GM12878 (cell line): ENCODE data around the gene MT1E. TPM values are rescaled to one million over a fixed set of nuclear protein-coding genes. Genes with fewer than 3 reads are reported as not detected.

Experiments used
- ATAC-seq: fragments of 200-7000 bp; cut with Tn5 transposase; 3 replicates; pipeline ENCODE4 v1.9.1; 2020; ENCODE audit warnings: mild to moderate bottlenecking, moderate library complexity
- BruUV-seq: library from RNA; stranded (reverse); fragments of 400-500 nt; replicated peaks from 2 replicates; lab custom pipeline; 2021; lab: Mats Ljungman, UMichigan
- CTCF ChIA-PET: fragments of 300-600 bp; sonication (Branson Sonifier 250); formaldehyde crosslinking; extraction: SDS; loops from one replicate; lab custom pipeline; 2021; ENCODE audit warnings: inconsistent platforms; lab: Yijun Ruan, JAX
- POLR2A ChIA-PET: fragments of 350-600 bp; formaldehyde crosslinking; extraction: SDS; loops from one replicate; lab custom pipeline; 2021; ENCODE audit warnings: inconsistent platforms; lab: Charles Lee
- RAD21 ChIA-PET: fragments of 300-600 bp; sonication (Branson Sonifier 250); formaldehyde crosslinking; loops from one replicate; lab custom pipeline; 2023; ENCODE audit warnings: antibody characterized with exemption; ENCODE audit not compliant: unreplicated experiment; lab: Charles Lee
- SMC1A ChIA-PET: fragments of 300-600 bp; sonication (Branson Sonifier 250); formaldehyde crosslinking; loops from one replicate; lab custom pipeline; 2023; ENCODE audit not compliant: unreplicated experiment, uncharacterized antibody; lab: Charles Lee
- DNase-seq: peaks from one replicate; pipeline ENCODE4 v3.0.0-alpha.2; 2011; ENCODE audit warnings: low read depth, low spot score
- FAIRE-seq: peaks from 3 replicates; lab custom pipeline; 2011; peaks lifted over from hg19 to GRCh38; lab: Jason Lieb, UNC
- H2AFZ ChIP-seq: 2 replicates; pipeline ENCODE4 v1.6.0; 2011; ENCODE audit warnings: low read depth, low read length, control low read depth; ENCODE audit not compliant: control insufficient read depth
- H3K27ac ChIP-seq: 2 replicates; pipeline ENCODE4 v1.5.1; 2011; ENCODE audit warnings: control low read depth; ENCODE audit not compliant: control insufficient read depth, insufficient read depth
- H3K27me3 ChIP-seq, 2 experiments: replicated peaks in 1 of 2; 2 replicates each; pipeline versions ENCODE4 v1.6.0 to v1.6.1; 2011; ENCODE audit warnings: low read length in 1 of 2; ENCODE audit not compliant: control insufficient read depth in 2 of 2, insufficient read depth in 2 of 2
- H3K36me3 ChIP-seq, 2 experiments: 2 replicates each; pipeline ENCODE4 v1.5.1; 2011; ENCODE audit warnings: low read length in 1 of 2; ENCODE audit not compliant: control insufficient read depth in 2 of 2, insufficient read depth in 2 of 2
- H3K4me1 ChIP-seq: 2 replicates; pipeline ENCODE4 v1.6.1; 2011; ENCODE audit warnings: mild to moderate bottlenecking, low read length, moderate library complexity, mixed read lengths; ENCODE audit not compliant: control insufficient read depth, insufficient read depth
- H3K4me2 ChIP-seq: 2 replicates; pipeline ENCODE4 v1.6.0; 2011; ENCODE audit warnings: control low read depth; ENCODE audit not compliant: control insufficient read depth, insufficient read depth
- H3K4me3 ChIP-seq: fragments of 200-600 bp; sonication (generic); 2 replicates; pipeline ENCODE4 v1.5.1; 2016
- H3K79me2 ChIP-seq: 2 replicates; pipeline ENCODE4 v1.6.0; 2011; ENCODE audit warnings: low read length; ENCODE audit not compliant: control insufficient read depth, insufficient read depth
- H3K9ac ChIP-seq: 2 replicates; pipeline ENCODE4 v1.8.0; 2011; ENCODE audit warnings: low read length, control low read depth, mixed read lengths; ENCODE audit not compliant: control insufficient read depth, insufficient read depth
- H3K9me3 ChIP-seq: replicated peaks from 3 replicates; pipeline ENCODE4 v1.5.1; 2011; ENCODE audit warnings: mild to moderate bottlenecking, low read length; ENCODE audit not compliant: control insufficient read depth, insufficient read depth
- H4K20me1 ChIP-seq: 2 replicates; pipeline ENCODE4 v1.6.0; 2011; ENCODE audit not compliant: control insufficient read depth, insufficient read depth
- DPF2 ChIP-seq: fragments of 450-650 bp; IDR thresholded peaks from 2 replicates; pipeline ENCODE4 v1.6.1; 2017; ENCODE audit warnings: mild to moderate bottlenecking
- MTA2 ChIP-seq: fragments of 450-650 bp; IDR thresholded peaks from 2 replicates; pipeline ENCODE4 v1.6.1; 2016; ENCODE audit warnings: low read depth, mild to moderate bottlenecking, moderate library complexity
- NR2C1 ChIP-seq: fragments of 450-650 bp; IDR thresholded peaks from 2 replicates; pipeline ENCODE4 v1.6.1; 2017; ENCODE audit warnings: antibody characterized with exemption, mild to moderate bottlenecking, moderate library complexity
- TCF3 ChIP-seq: IDR thresholded peaks from 2 replicates; pipeline ENCODE4 v1.6.1; 2012; ENCODE audit warnings: low read depth, mild to moderate bottlenecking, low read length, borderline replicate concordance; ENCODE audit not compliant: insufficient read depth
- ZNF384 ChIP-seq: IDR thresholded peaks from 2 replicates; pipeline ENCODE4 v1.6.1; 2012; ENCODE audit warnings: low read depth, mild to moderate bottlenecking, low read length, improper control_type of control experiment, borderline replicate concordance
- WGBS: methylation state at CpG from one replicate; pipeline ENCODE4 v1.1.6; 2016; ENCODE audit warnings: low lambda C conversion rate; ENCODE audit not compliant: insufficient replicate concordance, insufficient coverage; ENCODE audit errors: missing lambda C conversion rate; 5-methylcytosine and 5-hydroxymethylcytosine counted together
- in situ Hi-C: fragments of 300-500 bp; cut with MboI; formaldehyde crosslinking; loops from 9 replicates; pipeline ENCODE4 v1.14.3; 2018; ENCODE audit warnings: mixed read lengths
- intact Hi-C: fragments of 100-400 bp; cut with micrococcal nuclease; formaldehyde crosslinking; loops from one replicate; pipeline ENCODE4 v1.14.2; 2022; ENCODE audit not compliant: unreplicated experiment
- polyA plus RNA-seq, 11 experiments: library from polyadenylated mRNA; depleted of rRNA in 4 of 11; unstranded in 6 of 11; stranded (reverse) in 5 of 11; fragments of >200 nt; fragmentation: Nextera tagmentation in 4 of 11; fragmentation: Illumina TruSeq in 1 of 11; extraction: Ambion mirVana in 4 of 11; extraction: Trizol in 1 of 11; gene quantifications; 1 replicate in 1 of 11; 2 replicates in 10 of 11; pipeline versions ENCODE4 v1.2.1 to v1.2.3, GENCODE V29; 2011 to 2016; ENCODE audit warnings: inconsistent platforms in 2 of 11, missing spikeins in 2 of 11, low read depth in 1 of 11
- total RNA-seq, 4 experiments: library from RNA; depleted of rRNA in 3 of 4; stranded (reverse); fragments of >200 nt in 3 of 4; fragmentation: Illumina TruSeq in 1 of 4; extraction: Trizol in 1 of 4; gene quantifications; 2 replicates each; pipeline versions ENCODE4 v1.2.1 to v1.2.3, GENCODE V29; 2013 to 2021
- TF ChIP-seq, protein P1 (sequence below): fragments of 450-650 bp; IDR thresholded peaks from 2 replicates; pipeline ENCODE4 v1.6.1; 2016; ENCODE audit warnings: mild to moderate bottlenecking

MT1E gene
- total and polyA plus RNA-seq, 10 of the 15 experiments (the other 5 are each of a cell fraction or from before 2014, with no cell fraction given) = 5.8 to 22.3 (median 16.5) TPM

DNA sequence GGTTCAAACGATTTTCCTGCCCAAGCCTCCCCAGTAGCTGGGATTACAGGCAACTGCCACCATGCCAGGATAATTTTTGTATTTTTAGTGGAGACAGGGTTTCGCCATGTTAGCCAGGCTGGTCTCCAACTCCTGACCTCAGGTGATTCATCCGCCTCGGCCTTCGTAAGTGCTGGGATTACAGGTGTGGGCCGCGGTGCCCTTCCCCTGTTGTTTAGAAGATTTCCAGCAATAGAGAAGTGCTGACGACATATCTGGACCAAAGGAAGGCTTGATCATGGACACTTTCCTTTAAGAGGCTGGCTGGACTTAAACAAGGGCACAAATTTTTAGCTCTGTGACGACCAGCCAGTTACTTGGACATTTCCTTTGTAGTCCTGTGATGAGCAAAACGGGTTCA lies 5.6 kb downstream of the MT1E start:
- H3K36me3 ChIP-seq = no peaks in the 10 kb centered on the region
- DNase-seq (no peak), FAIRE-seq (no peak), ATAC-seq (no peak)
- RAD21 ChIA-PET = interaction anchor here (1.2 to 2.9 kb wide), 3 partner anchors 21 to 70 kb away, joined by 3 to 23 read pairs (median 11); partner anchors contain the start of gene MT2A
- no peak overlapping the region for H3K4me2 ChIP-seq
- SMC1A ChIA-PET = interaction anchor here (1.0 to 2.4 kb wide), 4 partner anchors 20 to 71 kb away, joined by 3 to 27 read pairs (median 5); no protein-coding TSS in a partner anchor
- H4K20me1 ChIP-seq = no peaks in the 10 kb centered on the region
- no peaks in the 10 kb centered on the region for H3K9me3 ChIP-seq
- 69% methylated on average over 10 of the region's 10 CpGs for WGBS
- no peak overlapping the region for H3K27ac ChIP-seq
- peaks cover 11 to 18% of the 10 kb centered on the region in 2 experiments for H3K27me3 ChIP-seq
- POLR2A ChIA-PET = interaction anchor here (1.2 to 1.9 kb wide), 2 partner anchors 23 to 98 kb away, joined by 3 to 6 read pairs; partner anchors contain the start of gene MT2A
- peaks cover 15% of the 10 kb centered on the region for H3K4me1 ChIP-seq
- intact Hi-C loops (no loop called here), in situ Hi-C loops (no loop called here)
- no TSS peak for BruUV-seq
- TF ChIP-seq MTA2 (no peak), TCF3 (no peak), ZNF384 (no peak), DPF2 (no peak), NR2C1 (no peak)
- TF ChIP-seq, protein P1, sequence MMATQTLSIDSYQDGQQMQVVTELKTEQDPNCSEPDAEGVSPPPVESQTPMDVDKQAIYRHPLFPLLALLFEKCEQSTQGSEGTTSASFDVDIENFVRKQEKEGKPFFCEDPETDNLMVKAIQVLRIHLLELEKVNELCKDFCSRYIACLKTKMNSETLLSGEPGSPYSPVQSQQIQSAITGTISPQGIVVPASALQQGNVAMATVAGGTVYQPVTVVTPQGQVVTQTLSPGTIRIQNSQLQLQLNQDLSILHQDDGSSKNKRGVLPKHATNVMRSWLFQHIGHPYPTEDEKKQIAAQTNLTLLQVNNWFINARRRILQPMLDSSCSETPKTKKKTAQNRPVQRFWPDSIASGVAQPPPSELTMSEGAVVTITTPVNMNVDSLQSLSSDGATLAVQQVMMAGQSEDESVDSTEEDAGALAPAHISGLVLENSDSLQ = no peak
- CTCF ChIA-PET = interaction anchor here (1.2 to 3.1 kb wide), 3 partner anchors 30 to 158 kb away, joined by 4 to 14 read pairs (median 13); no protein-coding TSS in a partner anchor
- no peak overlapping the region for H3K4me3 ChIP-seq
- no peak overlapping the region for H3K9ac ChIP-seq
- H2AFZ ChIP-seq = no peak overlapping the region
- H3K79me2 ChIP-seq = no peaks in the 10 kb centered on the region
